ENCODE results near the gene COL9A2. TPM values are rescaled to one million over a fixed set of nuclear protein-coding genes. Genes with fewer than 3 reads are reported as not detected.

The COL9A2 gene
- total RNA-seq, 1 experiment from 2014 or later: 0.23 TPM

DNA sequence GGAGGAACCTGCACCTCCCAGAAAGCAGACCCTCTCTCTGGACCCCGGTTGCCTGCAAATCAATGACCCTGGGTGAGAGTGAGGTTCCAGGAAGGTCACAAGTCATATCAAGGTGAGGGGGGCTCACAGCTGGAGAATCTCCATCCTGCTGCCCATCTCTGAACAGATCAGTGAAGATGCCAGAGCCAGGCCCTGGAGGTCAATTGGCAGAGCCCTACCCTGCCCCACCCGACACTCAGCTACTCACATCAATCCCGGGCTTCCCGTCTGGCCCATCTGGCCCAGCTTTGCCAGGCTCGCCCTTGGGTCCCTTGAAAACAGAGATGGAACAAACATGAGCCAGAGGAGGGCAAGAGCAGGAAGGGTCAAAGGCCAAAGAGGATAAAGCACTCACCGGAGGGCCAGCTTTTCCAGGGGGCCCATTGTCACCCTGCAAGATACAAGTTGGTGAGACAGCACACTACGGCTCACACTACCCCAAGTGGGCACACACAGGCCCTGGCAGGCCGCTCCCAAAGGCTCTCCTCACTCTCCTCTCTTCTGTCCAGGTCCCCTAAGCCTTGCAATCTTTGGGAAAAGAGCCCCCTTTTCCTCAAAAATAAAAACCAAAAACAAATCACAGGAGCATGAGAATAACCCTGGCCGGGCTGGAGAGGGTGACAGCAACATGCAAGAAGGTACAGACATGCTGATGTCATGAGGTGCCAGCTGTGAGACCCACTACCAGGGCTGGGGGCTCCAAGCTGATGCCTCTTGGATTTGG, 2.9 kb downstream of the COL9A2 start:
- Mint-ChIP-seq H3K36me3 (ENCODE audit: insufficient read depth, unreplicated experiment) (no peaks in the 10 kb centered on the region), H3K4me3 (ENCODE audit: unreplicated experiment) (no peak overlapping the region), H3K9me3 (ENCODE audit: unreplicated experiment) (no peaks in the 10 kb centered on the region), H3K4me1 (ENCODE audit: low read depth, unreplicated experiment) (no peaks in the 10 kb centered on the region), H3K27ac (ENCODE audit: unreplicated experiment) (no peak overlapping the region), H3K27me3 (ENCODE audit: insufficient read depth, unreplicated experiment) (no peaks in the 10 kb centered on the region)
- H3K9me3 ChIP-seq: no peaks in the 10 kb centered on the region
- intact Hi-C loops (cut with micrococcal nuclease; ENCODE audit: unreplicated experiment): loop anchor here (10.0 kb wide), 1 partner anchor 59 kb away; the partner anchor contains the start of gene ZMPSTE24
- no peaks in the 10 kb centered on the region for H3K36me3 ChIP-seq (ENCODE audit: control insufficient read depth, insufficient read depth, low read length)
- ChIA-PET POLR2A (no interaction called here), CTCF (no interaction called here)
- TF ChIP-seq, protein P1, sequence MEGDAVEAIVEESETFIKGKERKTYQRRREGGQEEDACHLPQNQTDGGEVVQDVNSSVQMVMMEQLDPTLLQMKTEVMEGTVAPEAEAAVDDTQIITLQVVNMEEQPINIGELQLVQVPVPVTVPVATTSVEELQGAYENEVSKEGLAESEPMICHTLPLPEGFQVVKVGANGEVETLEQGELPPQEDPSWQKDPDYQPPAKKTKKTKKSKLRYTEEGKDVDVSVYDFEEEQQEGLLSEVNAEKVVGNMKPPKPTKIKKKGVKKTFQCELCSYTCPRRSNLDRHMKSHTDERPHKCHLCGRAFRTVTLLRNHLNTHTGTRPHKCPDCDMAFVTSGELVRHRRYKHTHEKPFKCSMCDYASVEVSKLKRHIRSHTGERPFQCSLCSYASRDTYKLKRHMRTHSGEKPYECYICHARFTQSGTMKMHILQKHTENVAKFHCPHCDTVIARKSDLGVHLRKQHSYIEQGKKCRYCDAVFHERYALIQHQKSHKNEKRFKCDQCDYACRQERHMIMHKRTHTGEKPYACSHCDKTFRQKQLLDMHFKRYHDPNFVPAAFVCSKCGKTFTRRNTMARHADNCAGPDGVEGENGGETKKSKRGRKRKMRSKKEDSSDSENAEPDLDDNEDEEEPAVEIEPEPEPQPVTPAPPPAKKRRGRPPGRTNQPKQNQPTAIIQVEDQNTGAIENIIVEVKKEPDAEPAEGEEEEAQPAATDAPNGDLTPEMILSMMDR (IDR thresholded peaks at IDR 0.05; ENCODE audit: insufficient read depth in 1 of 2, low read depth in 1 of 2, low read length in 1 of 2, severe bottlenecking in 1 of 2, unreplicated experiment in 1 of 2): no peak
- no TSS peak for BruUV-seq (replicated peaks)
- H3K4me1 ChIP-seq: no peaks in the 10 kb centered on the region
- H3K4me3 ChIP-seq (ENCODE audit: low read depth, low read length): no peak overlapping the region
- no peak for DNase-seq
- no peaks in the 10 kb centered on the region for H3K27me3 ChIP-seq (replicated peaks; ENCODE audit: control insufficient read depth, insufficient read depth, low read length)

DNA sequence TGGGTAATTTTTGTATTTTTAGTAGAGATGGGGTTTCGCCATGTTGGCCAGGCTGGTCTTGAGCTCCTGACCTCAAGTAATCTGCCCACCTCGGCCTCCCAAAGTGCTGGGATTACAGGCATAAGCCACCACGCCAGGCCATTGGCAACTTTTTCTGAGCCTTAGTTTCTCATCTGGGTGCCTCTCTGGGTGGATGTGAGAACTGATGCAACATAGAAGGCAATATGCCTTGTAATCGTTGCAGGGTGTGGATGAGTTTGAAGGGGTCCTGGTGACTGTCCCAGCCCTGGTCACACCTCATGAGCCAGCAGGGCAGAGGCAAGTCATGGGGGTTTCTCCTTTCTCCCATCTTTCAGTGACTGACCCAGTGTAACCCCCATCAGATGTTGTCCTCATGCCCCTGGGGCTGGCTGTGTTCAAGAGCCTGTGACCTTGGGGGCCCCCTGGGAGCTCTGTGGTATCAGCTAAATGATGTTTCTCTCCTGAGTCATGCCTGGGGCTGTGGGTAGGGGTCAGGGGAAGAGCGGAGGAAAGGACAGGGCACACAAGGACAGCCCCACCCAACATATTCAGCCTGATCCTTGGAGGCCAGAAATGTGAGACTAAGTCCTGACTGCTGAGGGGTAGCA, 3.6 kb downstream of the COL9A2 start:
- Histone ChIP-seq H3K9me3 (no peaks in the 10 kb centered on the region), H3K4me3 (ENCODE audit: low read depth, low read length) (no peak overlapping the region), H3K36me3 (ENCODE audit: control insufficient read depth, insufficient read depth, low read length) (no peaks in the 10 kb centered on the region), H3K4me1 (no peaks in the 10 kb centered on the region), H3K27me3 (replicated peaks; ENCODE audit: control insufficient read depth, insufficient read depth, low read length) (no peaks in the 10 kb centered on the region)
- no peak for DNase-seq
- Mint-ChIP-seq H3K36me3 (ENCODE audit: insufficient read depth, unreplicated experiment) (no peaks in the 10 kb centered on the region), H3K27me3 (ENCODE audit: insufficient read depth, unreplicated experiment) (no peaks in the 10 kb centered on the region), H3K4me3 (ENCODE audit: unreplicated experiment) (no peak overlapping the region), H3K27ac (ENCODE audit: unreplicated experiment) (no peak overlapping the region), H3K4me1 (ENCODE audit: low read depth, unreplicated experiment) (no peaks in the 10 kb centered on the region), H3K9me3 (ENCODE audit: unreplicated experiment) (no peaks in the 10 kb centered on the region)
- intact Hi-C loops (cut with micrococcal nuclease; ENCODE audit: unreplicated experiment): loop anchor here (10.0 kb wide), 1 partner anchor 59 kb away; the partner anchor contains the start of gene ZMPSTE24
- TF ChIP-seq, protein P1 (IDR thresholded peaks at IDR 0.05; ENCODE audit: insufficient read depth in 1 of 2, low read depth in 1 of 2, low read length in 1 of 2, severe bottlenecking in 1 of 2, unreplicated experiment in 1 of 2): no peak
- no TSS peak for BruUV-seq (replicated peaks)
- ChIA-PET CTCF (no interaction called here), POLR2A (no interaction called here)

DNA sequence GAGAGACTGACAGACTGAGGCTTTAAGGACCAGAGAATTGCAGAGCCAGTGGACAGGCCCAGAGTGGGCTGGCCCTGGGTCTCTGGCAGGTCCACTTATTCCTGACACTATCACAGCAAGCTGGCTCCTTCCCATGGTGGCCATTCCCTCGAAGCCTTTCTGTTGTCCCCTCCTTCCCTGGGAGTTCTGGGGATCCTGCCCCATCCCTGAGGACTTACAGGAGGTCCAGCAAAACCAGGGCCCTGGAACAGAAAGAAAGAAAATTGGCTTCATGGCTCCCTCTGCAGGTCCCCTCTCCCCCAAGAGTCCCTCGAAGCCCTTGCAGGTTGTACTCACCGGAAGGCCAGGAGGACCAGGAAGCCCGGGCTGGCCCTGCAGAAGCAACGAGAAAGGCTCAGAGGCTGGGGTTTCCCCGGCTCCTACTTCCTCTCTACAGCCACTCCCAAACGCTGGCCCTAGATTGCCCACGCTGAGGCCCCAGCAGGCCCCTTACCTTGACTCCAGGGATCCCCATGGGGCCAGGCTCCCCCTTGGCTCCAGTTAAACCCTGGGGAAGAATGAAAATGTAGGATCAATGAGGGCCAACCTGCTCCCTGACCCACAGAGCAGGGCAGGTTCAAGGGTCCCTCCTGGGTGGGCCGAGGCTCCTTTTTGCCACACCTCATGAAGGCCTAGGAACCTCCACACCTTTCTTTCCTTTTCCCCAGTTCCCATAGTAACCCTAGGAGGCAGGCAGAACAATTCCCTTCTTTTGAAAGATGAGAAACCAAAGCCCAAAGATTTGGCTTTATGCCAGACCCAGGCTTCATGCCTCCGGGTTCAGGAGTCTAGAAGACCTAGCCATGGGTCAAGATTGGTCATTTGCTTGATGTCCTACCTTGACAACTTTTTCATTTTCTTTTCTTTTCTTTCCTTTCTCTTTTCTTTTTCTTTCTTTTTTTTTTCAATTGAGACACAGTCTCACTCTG, 4.6 kb downstream of the COL9A2 start:
- no TSS peak for BruUV-seq (replicated peaks)
- no peaks in the 10 kb centered on the region for H3K27me3 ChIP-seq (replicated peaks; ENCODE audit: control insufficient read depth, insufficient read depth, low read length)
- H3K9me3 ChIP-seq: no peaks in the 10 kb centered on the region
- Mint-ChIP-seq H3K27me3 (ENCODE audit: insufficient read depth, unreplicated experiment) (no peaks in the 10 kb centered on the region), H3K27ac (ENCODE audit: unreplicated experiment) (no peak overlapping the region), H3K36me3 (ENCODE audit: insufficient read depth, unreplicated experiment) (no peaks in the 10 kb centered on the region), H3K9me3 (ENCODE audit: unreplicated experiment) (no peaks in the 10 kb centered on the region), H3K4me1 (ENCODE audit: low read depth, unreplicated experiment) (no peaks in the 10 kb centered on the region), H3K4me3 (ENCODE audit: unreplicated experiment) (no peak overlapping the region)
- ChIA-PET POLR2A (no interaction called here), CTCF (no interaction called here)
- H3K36me3 ChIP-seq (ENCODE audit: control insufficient read depth, insufficient read depth, low read length): no peaks in the 10 kb centered on the region
- intact Hi-C loops (cut with micrococcal nuclease; ENCODE audit: unreplicated experiment): loop anchor here (10.0 kb wide), 1 partner anchor 58 kb away; the partner anchor contains the start of gene ZMPSTE24
- no peak for DNase-seq
- H3K4me1 ChIP-seq: no peaks in the 10 kb centered on the region
- TF ChIP-seq, protein P1 (IDR thresholded peaks at IDR 0.05; ENCODE audit: insufficient read depth in 1 of 2, low read depth in 1 of 2, low read length in 1 of 2, severe bottlenecking in 1 of 2, unreplicated experiment in 1 of 2): no peak
- H3K4me3 ChIP-seq (ENCODE audit: low read depth, low read length): no peak overlapping the region

All from Caco-2 (cell line).